SK-N-MC (cell line): ENCODE measurements around the gene ZNF595.
"Not testable (repeated sequence)": the region's sequence is repeated elsewhere in the genome, so short reads cannot be mapped to it uniquely, and the experiment has no call there.

ENCODE experiments used
- EZH2 ChIP-seq: fragments of 200-600 bp; sonication (generic); IDR thresholded peaks from one replicate; pipeline ENCODE4 v1.6.1; 2017; ENCODE audit warnings: antibody characterized with exemption
- POLR2AphosphoS5 ChIP-seq: IDR thresholded peaks from 2 replicates; pipeline ENCODE4 v1.6.1; 2012; ENCODE audit warnings: mild to moderate bottlenecking, low read depth, low read length, borderline replicate concordance

GRCh38 chr4:11095-11815 lies 41.9 kb upstream of the ZNF595 start:
- TF ChIP-seq EZH2, POLR2AphosphoS5: not testable (repeated sequence)
